Measurements from ENCODE around the gene PSTPIP1. TPM values are rescaled to one million over a fixed set of nuclear protein-coding genes. Genes with fewer than 3 reads are reported as not detected.

The PSTPIP1 gene
- total and polyA plus RNA-seq, 2 of the 13 experiments (the other 11 are each of a cell fraction or from before 2014, with no cell fraction given), result 4.4 to 8.7 TPM

GRCh38 chr15:77070495-77071304 is 75.8 kb downstream of the PSTPIP1 start, which contains the start of gene TSPAN3 (continued):
- no peak for TF ChIP-seq ZNF615 (CRISPR knock-in tag; IDR thresholded peaks at IDR 0.05; ENCODE audit: borderline replicate concordance)
- peak; percentile 30 for TF ChIP-seq ZNF331 (CRISPR knock-in tag; IDR thresholded peaks at IDR 0.05)
- peak; percentile 91 for TF ChIP-seq YY1 (IDR thresholded peaks at IDR 0.05; ENCODE audit: insufficient read depth, insufficient replicate concordance, low read depth, low read length)
- no peak for TF ChIP-seq HNF1A (IDR thresholded peaks at IDR 0.05; ENCODE audit: low read depth)
- no peak for TF ChIP-seq HNF1A (CRISPR knock-in tag; IDR thresholded peaks at IDR 0.05; ENCODE audit: borderline replicate concordance)
- 0 out of 2 replicates have a peak, but pooled peaks have one; percentile 27 for TF ChIP-seq CCDC6 (CRISPR knock-in tag; IDR thresholded peaks at IDR 0.05)
- TF ChIP-seq ZNF800 (CRISPR knock-in tag; IDR thresholded peaks at IDR 0.05), result 0 out of 2 replicates have a peak, but pooled peaks have one; percentile 37
- peak; percentile 94; the same call in 1 of the 2 replicates for TF ChIP-seq RFXAP (CRISPR knock-in tag; IDR thresholded peaks at IDR 0.05; ENCODE audit: borderline replicate concordance)
- peak; percentile 62; the same call in 1 of the 2 replicates for TF ChIP-seq YEATS4 (CRISPR knock-in tag; IDR thresholded peaks at IDR 0.05; ENCODE audit: borderline replicate concordance)
- no peak for TF ChIP-seq SNAPC5 (CRISPR knock-in tag; IDR thresholded peaks at IDR 0.05; ENCODE audit: borderline replicate concordance)
- TF ChIP-seq ELF4 (CRISPR knock-in tag; IDR thresholded peaks at IDR 0.05; ENCODE audit: borderline replicate concordance), result no peak
- TF ChIP-seq ATF7-NPFF (CRISPR knock-in tag; IDR thresholded peaks at IDR 0.05; ENCODE audit: low read depth), result peak; percentile 81; the same call in 1 of the 2 replicates
- no peak for TF ChIP-seq ZNF414 (CRISPR knock-in tag; IDR thresholded peaks at IDR 0.05)
- TF ChIP-seq ZNF234 (CRISPR knock-in tag; conservative IDR thresholded peaks at IDR 0.05), result 0 out of 2 replicates have a peak, but pooled peaks have one; percentile 16
- no peak for TF ChIP-seq DNMT1 (CRISPR knock-in tag; IDR thresholded peaks at IDR 0.05)
- TF ChIP-seq ARNTL (CRISPR knock-in tag; IDR thresholded peaks at IDR 0.05), result 0 out of 2 replicates have a peak, but pooled peaks have one; percentile 19
- TF ChIP-seq ZNF274 (CRISPR knock-in tag; IDR thresholded peaks at IDR 0.05), result no peak
- peak; percentile 63; the same call in 1 of the 2 replicates for TF ChIP-seq POLR2AphosphoS5 (IDR thresholded peaks at IDR 0.05; ENCODE audit: low read depth, low read length)
- TF ChIP-seq HNF4A (CRISPR knock-in tag; IDR thresholded peaks at IDR 0.05), result no peak
- TF ChIP-seq FOXK2 (IDR thresholded peaks at IDR 0.05), result no peak
- TF ChIP-seq SAP130 (CRISPR knock-in tag; IDR thresholded peaks at IDR 0.05; ENCODE audit: low read depth), result peak; percentile 62
- no peak for TF ChIP-seq ZNF10 (CRISPR knock-in tag; IDR thresholded peaks at IDR 0.05; ENCODE audit: borderline replicate concordance, low read depth)

Data from HepG2 (cell line).